Hair follicular keratinocyte (primary cell): ENCODE data around the gene TMEM252. TPM values are rescaled to one million over a fixed set of nuclear protein-coding genes. Genes with fewer than 3 reads are reported as not detected.

Experiments
- total RNA-seq: library from RNA; depleted of rRNA; stranded (reverse); fragments of >200 nt; gene quantifications from 2 replicates; pipeline ENCODE4 v1.2.3, GENCODE V29; 2015

Gene TMEM252, protein sequence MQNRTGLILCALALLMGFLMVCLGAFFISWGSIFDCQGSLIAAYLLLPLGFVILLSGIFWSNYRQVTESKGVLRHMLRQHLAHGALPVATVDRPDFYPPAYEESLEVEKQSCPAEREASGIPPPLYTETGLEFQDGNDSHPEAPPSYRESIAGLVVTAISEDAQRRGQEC
- total RNA-seq: not detected in 2 replicates

DNA sequence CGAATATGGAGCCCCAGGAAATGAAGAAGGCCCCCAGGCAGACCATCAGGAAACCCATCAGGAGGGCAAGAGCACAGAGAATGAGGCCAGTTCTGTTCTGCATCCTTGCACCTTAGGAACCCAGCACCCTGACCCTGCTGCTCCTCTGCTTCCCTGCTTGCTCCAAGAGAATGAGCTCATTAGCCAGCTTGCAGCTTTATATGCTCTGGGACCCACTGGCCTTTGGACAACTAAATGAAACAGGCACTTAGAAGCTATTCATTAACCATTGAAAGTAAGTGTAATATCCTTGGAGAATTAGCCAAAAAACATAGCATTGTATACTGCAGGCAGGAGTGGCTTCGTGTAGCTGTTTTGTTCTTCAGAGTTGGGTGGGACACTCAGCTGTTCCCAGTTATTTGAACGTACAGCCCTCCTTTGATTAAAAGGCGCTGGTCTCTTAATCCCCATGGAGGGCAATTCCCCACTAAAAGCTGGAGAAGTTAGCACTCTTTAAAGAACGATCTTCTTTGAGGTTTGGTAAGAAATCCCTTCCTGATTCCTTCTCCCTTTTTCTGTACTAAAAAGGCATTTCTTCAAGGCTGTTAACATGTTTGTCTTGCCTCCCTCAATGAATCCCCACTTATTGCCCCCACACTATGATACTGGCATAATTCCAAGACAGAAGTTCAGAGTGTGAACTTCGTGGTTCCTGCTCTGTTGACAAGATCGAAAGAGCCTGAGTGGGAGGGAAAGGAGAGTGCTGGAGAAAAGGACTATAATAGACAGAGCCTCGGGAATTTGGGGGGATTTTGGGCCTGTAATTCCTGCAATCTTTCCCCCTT is at the start of gene TMEM252:
TSS of gene TMEM252 (minus strand) at position 172 of the 824 bp plus-strand sequence. CDS start at position 103, 69 bp downstream.

Other genes with a start within 250 kb of the TMEM252 start
- gene FOXD4L3, start 238.0 kb downstream of the TMEM252 start, total RNA-seq: not detected in 2 replicates
- gene PGM5, start 184.3 kb downstream of the TMEM252 start, total RNA-seq: not detected in 2 replicates
- gene PIP5K1B, start 164.4 kb upstream of the TMEM252 start, total RNA-seq: not detected in 2 replicates